HEK293 (cell line): ENCODE measurements around the gene HDAC11.
"Not testable (repeated sequence)": the region's sequence is repeated elsewhere in the genome, so short reads cannot be mapped to it uniquely, and the experiment has no call there.

Experiments used
- CTCF ChIA-PET: fragments of 350-600 bp; formaldehyde crosslinking; extraction: SDS; loops from one replicate; lab custom pipeline; 2021; ENCODE audit warnings: antibody characterized with exemption; lab: Yijun Ruan, JAX
- POLR2A ChIA-PET: fragments of 300-600 bp; formaldehyde crosslinking; extraction: SDS; loops from one replicate; lab custom pipeline; 2020; ENCODE audit warnings: antibody characterized with exemption, inconsistent platforms; lab: Yijun Ruan, JAX
- H3K27ac ChIP-seq: fragments of 200-500 bp; sonication (Bioruptor generic); 2 replicates; pipeline ENCODE4 v1.5.1; 2014; ENCODE audit warnings: low read depth, low read length, control low read depth, inconsistent platforms; ENCODE audit errors: extremely low read depth
- H3K36me3 ChIP-seq, 2 experiments: fragments of 200-500 bp in 1 of 2; sonication (Bioruptor generic) in 1 of 2; 1 replicate in 1 of 2; 2 replicates in 1 of 2; pipeline ENCODE4 v1.5.1; 2014 to 2017; ENCODE audit warnings: inconsistent platforms in 2 of 2, low read length in 2 of 2; ENCODE audit not compliant: control insufficient read depth in 2 of 2, insufficient read depth in 1 of 2
- H3K4me1 ChIP-seq: fragments of 200-500 bp; sonication (Bioruptor generic); 2 replicates; pipeline ENCODE4 v1.5.1; 2014; ENCODE audit warnings: mild to moderate bottlenecking, low read length, inconsistent platforms; ENCODE audit not compliant: control insufficient read depth, insufficient read depth
- H3K4me3 ChIP-seq: 2 replicates; pipeline ENCODE4 v1.5.1; 2011; ENCODE audit warnings: low read depth, mild to moderate bottlenecking, control low read depth, low read length, moderate library complexity
- H3K9me3 ChIP-seq: fragments of 200-500 bp; sonication (Bioruptor generic); 2 replicates; pipeline ENCODE4 v1.5.1; 2014; ENCODE audit warnings: low read depth, low read length, inconsistent platforms; ENCODE audit not compliant: control insufficient read depth, insufficient read depth
- GLIS2 ChIP-seq: fragments of 450-650 bp; formaldehyde crosslinking; IDR thresholded peaks from 2 replicates; pipeline ENCODE4 v1.5.1; 2016; ENCODE audit warnings: missing biosample characterization, missing genetic modification characterization
- HOXC10 ChIP-seq: sonication (generic); formaldehyde crosslinking; IDR thresholded peaks from 2 replicates; pipeline ENCODE4 v1.8.1; 2023; ENCODE audit warnings: mild to moderate bottlenecking, missing genetic modification reagents
- KLF1 ChIP-seq: fragments of 450-650 bp; formaldehyde crosslinking; IDR thresholded peaks from 2 replicates; pipeline ENCODE4 v1.5.1; 2016; ENCODE audit warnings: missing biosample characterization, missing genetic modification characterization
- KLF10 ChIP-seq: fragments of 450-650 bp; IDR thresholded peaks from 2 replicates; pipeline ENCODE4 v1.5.1; 2018; ENCODE audit warnings: missing biosample characterization, mild to moderate bottlenecking, missing genetic modification characterization
- KLF8 ChIP-seq: fragments of 450-650 bp; formaldehyde crosslinking; IDR thresholded peaks from 2 replicates; pipeline ENCODE4 v1.5.1; 2016; ENCODE audit warnings: missing biosample characterization, missing genetic modification characterization
- SP2 ChIP-seq: fragments of 450-650 bp; formaldehyde crosslinking; IDR thresholded peaks from 2 replicates; pipeline ENCODE4 v1.5.1; 2016; ENCODE audit warnings: missing biosample characterization, missing genetic modification characterization
- SP3 ChIP-seq: fragments of 450-650 bp; formaldehyde crosslinking; IDR thresholded peaks from 2 replicates; pipeline ENCODE4 v1.5.1; 2016; ENCODE audit warnings: missing biosample characterization, missing genetic modification characterization
- WT1 ChIP-seq: fragments of 450-650 bp; formaldehyde crosslinking; IDR thresholded peaks from 2 replicates; pipeline ENCODE4 v1.5.1; 2016; ENCODE audit warnings: missing biosample characterization, missing genetic modification characterization
- ZBTB7A ChIP-seq: fragments of 450-650 bp; formaldehyde crosslinking; IDR thresholded peaks from 2 replicates; pipeline ENCODE4 v1.5.1; 2016; ENCODE audit warnings: low read depth, missing biosample characterization, missing genetic modification characterization
- ZBTB8A ChIP-seq: fragments of 450-650 bp; formaldehyde crosslinking; IDR thresholded peaks from 2 replicates; pipeline ENCODE4 v1.5.1; 2016; ENCODE audit warnings: missing biosample characterization, missing genetic modification characterization
- ZEB2 ChIP-seq: fragments of 450-650 bp; formaldehyde crosslinking; IDR thresholded peaks from 2 replicates; pipeline ENCODE4 v1.5.1; 2016; ENCODE audit warnings: missing biosample characterization, missing genetic modification characterization
- ZFP37 ChIP-seq: fragments of 450-650 bp; formaldehyde crosslinking; IDR thresholded peaks from 2 replicates; pipeline ENCODE4 v1.5.1; 2016; ENCODE audit warnings: missing biosample characterization, missing genetic modification characterization
- ZNF121 ChIP-seq: fragments of 450-650 bp; formaldehyde crosslinking; IDR thresholded peaks from 2 replicates; pipeline ENCODE4 v1.5.1; 2016; ENCODE audit warnings: missing biosample characterization, missing genetic modification characterization
- ZNF140 ChIP-seq: fragments of 450-650 bp; formaldehyde crosslinking; IDR thresholded peaks from 2 replicates; pipeline ENCODE4 v1.5.1; 2016; ENCODE audit warnings: missing biosample characterization, missing genetic modification characterization
- ZNF175 ChIP-seq: fragments of 450-650 bp; formaldehyde crosslinking; IDR thresholded peaks from 2 replicates; pipeline ENCODE4 v1.5.1; 2016; ENCODE audit warnings: missing biosample characterization, missing genetic modification characterization
- ZNF248 ChIP-seq: fragments of 450-650 bp; formaldehyde crosslinking; IDR thresholded peaks from 2 replicates; pipeline ENCODE4 v1.5.1; 2017; ENCODE audit warnings: missing biosample characterization, missing genetic modification characterization
- ZNF350 ChIP-seq: fragments of 450-650 bp; formaldehyde crosslinking; IDR thresholded peaks from 2 replicates; pipeline ENCODE4 v1.5.0; 2017; ENCODE audit warnings: missing biosample characterization, mild to moderate bottlenecking, missing genetic modification characterization
- ZNF37A ChIP-seq: fragments of 450-650 bp; IDR thresholded peaks from 2 replicates; pipeline ENCODE4 v1.5.1; 2018; ENCODE audit warnings: missing biosample characterization, missing genetic modification characterization
- ZNF391 ChIP-seq: fragments of 450-650 bp; formaldehyde crosslinking; IDR thresholded peaks from 2 replicates; pipeline ENCODE4 v1.5.1; 2016; ENCODE audit warnings: low read depth, missing biosample characterization, missing genetic modification characterization, borderline replicate concordance
- ZNF398 ChIP-seq: fragments of 450-650 bp; formaldehyde crosslinking; IDR thresholded peaks from 2 replicates; pipeline ENCODE4 v1.5.1; 2017; ENCODE audit warnings: missing biosample characterization, missing genetic modification characterization
- ZNF510 ChIP-seq: fragments of 450-650 bp; formaldehyde crosslinking; IDR thresholded peaks from 2 replicates; pipeline ENCODE4 v1.5.1; 2018; ENCODE audit warnings: mild to moderate bottlenecking, missing genetic modification characterization, missing biosample characterization; ENCODE audit not compliant: insufficient replicate concordance
- ZNF560 ChIP-seq: fragments of 450-650 bp; formaldehyde crosslinking; IDR thresholded peaks from 2 replicates; pipeline ENCODE4 v1.5.1; 2017; ENCODE audit warnings: missing biosample characterization, missing genetic modification characterization, borderline replicate concordance
- ZNF639 ChIP-seq: fragments of 450-650 bp; formaldehyde crosslinking; IDR thresholded peaks from 2 replicates; pipeline ENCODE4 v1.5.1; 2016; ENCODE audit warnings: missing biosample characterization, missing genetic modification characterization
- ZNF658 ChIP-seq: fragments of 450-650 bp; formaldehyde crosslinking; IDR thresholded peaks from 2 replicates; pipeline ENCODE4; 2016; ENCODE audit warnings: missing biosample characterization, missing genetic modification characterization
- ZNF707 ChIP-seq: fragments of 450-650 bp; formaldehyde crosslinking; IDR thresholded peaks from 2 replicates; pipeline ENCODE4 v1.5.1; 2016; ENCODE audit warnings: missing biosample characterization, missing genetic modification characterization
- TF ChIP-seq, protein P1 (sequence below): fragments of 450-650 bp; formaldehyde crosslinking; IDR thresholded peaks from 2 replicates; pipeline ENCODE4 v1.5.1; 2016; ENCODE audit warnings: missing biosample characterization, missing genetic modification characterization
- TF ChIP-seq, protein P2 (sequence below): fragments of 450-650 bp; formaldehyde crosslinking; IDR thresholded peaks from 2 replicates; pipeline ENCODE4 v1.5.1; 2017; ENCODE audit warnings: missing biosample characterization, missing genetic modification characterization

HDAC11 gene

GRCh38 chr3:13479582-13480339, at the start of gene HDAC11 (continued):
- TF ChIP-seq ZNF639 (tag by site-specific recombination) (0 out of 2 replicates have a peak, but pooled peaks have one; percentile 39), KLF1 (tag by site-specific recombination) (peak; percentile 56; the same call in 1 of the 2 replicates), ZBTB7A (0 out of 2 replicates have a peak, but pooled peaks have one; percentile 41), ZNF560 (tag by site-specific recombination) (no peak), WT1 (no peak), ZNF37A (no peak), ZEB2 (tag by site-specific recombination) (peak; percentile 54; the same call in 1 of the 2 replicates), ZNF248 (tag by site-specific recombination) (no peak), ZNF175 (tag by site-specific recombination) (no peak), SP3 (tag by site-specific recombination) (peak; percentile 96), ZNF510 (tag by site-specific recombination) (no peak), ZFP37 (tag by site-specific recombination) (no peak), ZNF140 (tag by site-specific recombination) (no peak), ZNF391 (tag by site-specific recombination) (peak; percentile 45; the same call in 1 of the 2 replicates), ZNF398 (tag by site-specific recombination) (no peak), KLF8 (tag by site-specific recombination) (peak; percentile 79), ZBTB8A (tag by site-specific recombination) (peak; percentile 50), ZNF350 (tag by site-specific recombination) (no peak), GLIS2 (peak; percentile 84), ZNF658 (tag by site-specific recombination) (no peak), SP2 (tag by site-specific recombination) (peak; percentile 97), HOXC10 (no peak), ZNF707 (tag by site-specific recombination) (no peak), KLF10 (peak; percentile 45), ZNF121 (tag by site-specific recombination) (no peak)
- TF ChIP-seq, protein P1, sequence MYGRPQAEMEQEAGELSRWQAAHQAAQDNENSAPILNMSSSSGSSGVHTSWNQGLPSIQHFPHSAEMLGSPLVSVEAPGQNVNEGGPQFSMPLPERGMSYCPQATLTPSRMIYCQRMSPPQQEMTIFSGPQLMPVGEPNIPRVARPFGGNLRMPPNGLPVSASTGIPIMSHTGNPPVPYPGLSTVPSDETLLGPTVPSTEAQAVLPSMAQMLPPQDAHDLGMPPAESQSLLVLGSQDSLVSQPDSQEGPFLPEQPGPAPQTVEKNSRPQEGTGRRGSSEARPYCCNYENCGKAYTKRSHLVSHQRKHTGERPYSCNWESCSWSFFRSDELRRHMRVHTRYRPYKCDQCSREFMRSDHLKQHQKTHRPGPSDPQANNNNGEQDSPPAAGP (tag by site-specific recombination), result peak; percentile 39; the same call in 1 of the 2 replicates
- TF ChIP-seq, protein P2, sequence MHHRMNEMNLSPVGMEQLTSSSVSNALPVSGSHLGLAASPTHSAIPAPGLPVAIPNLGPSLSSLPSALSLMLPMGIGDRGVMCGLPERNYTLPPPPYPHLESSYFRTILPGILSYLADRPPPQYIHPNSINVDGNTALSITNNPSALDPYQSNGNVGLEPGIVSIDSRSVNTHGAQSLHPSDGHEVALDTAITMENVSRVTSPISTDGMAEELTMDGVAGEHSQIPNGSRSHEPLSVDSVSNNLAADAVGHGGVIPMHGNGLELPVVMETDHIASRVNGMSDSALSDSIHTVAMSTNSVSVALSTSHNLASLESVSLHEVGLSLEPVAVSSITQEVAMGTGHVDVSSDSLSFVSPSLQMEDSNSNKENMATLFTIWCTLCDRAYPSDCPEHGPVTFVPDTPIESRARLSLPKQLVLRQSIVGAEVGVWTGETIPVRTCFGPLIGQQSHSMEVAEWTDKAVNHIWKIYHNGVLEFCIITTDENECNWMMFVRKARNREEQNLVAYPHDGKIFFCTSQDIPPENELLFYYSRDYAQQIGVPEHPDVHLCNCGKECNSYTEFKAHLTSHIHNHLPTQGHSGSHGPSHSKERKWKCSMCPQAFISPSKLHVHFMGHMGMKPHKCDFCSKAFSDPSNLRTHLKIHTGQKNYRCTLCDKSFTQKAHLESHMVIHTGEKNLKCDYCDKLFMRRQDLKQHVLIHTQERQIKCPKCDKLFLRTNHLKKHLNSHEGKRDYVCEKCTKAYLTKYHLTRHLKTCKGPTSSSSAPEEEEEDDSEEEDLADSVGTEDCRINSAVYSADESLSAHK (tag by site-specific recombination), result peak; percentile 64; the same call in 1 of the 2 replicates

DNA sequence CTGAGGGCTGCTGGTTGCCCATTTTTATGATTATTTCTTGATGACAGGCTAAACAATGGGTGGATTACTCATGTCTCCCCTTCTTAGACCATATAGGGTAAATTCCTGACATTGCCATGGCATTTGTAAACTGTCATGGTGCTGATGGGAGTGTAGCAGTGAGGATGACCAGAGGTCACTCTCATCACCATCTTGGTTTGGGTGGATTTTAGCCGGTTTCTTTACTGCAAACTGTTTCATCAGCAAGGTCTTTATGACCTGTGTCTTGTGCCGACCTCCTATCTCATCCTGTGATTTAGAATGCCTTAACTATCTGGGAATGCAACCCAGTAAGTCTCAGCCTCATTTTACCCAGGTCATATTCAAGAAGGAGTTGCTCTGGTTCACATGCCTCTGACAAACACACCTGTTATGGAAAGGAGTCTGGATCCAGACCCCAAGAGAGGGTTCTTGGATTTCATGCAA, 49.7 kb upstream of the HDAC11 start:
- POLR2A ChIA-PET, result not testable (repeated sequence)

More for the DNA sequence above, 49.7 kb upstream of the HDAC11 start:
- H3K4me1 ChIP-seq, CTCF ChIA-PET, H3K9me3 ChIP-seq, H3K27ac ChIP-seq, H3K4me3 ChIP-seq, H3K36me3 ChIP-seq: not testable (repeated sequence)
